ENCODE results near the gene SEC14L6.

SEC14L6 gene

DNA sequence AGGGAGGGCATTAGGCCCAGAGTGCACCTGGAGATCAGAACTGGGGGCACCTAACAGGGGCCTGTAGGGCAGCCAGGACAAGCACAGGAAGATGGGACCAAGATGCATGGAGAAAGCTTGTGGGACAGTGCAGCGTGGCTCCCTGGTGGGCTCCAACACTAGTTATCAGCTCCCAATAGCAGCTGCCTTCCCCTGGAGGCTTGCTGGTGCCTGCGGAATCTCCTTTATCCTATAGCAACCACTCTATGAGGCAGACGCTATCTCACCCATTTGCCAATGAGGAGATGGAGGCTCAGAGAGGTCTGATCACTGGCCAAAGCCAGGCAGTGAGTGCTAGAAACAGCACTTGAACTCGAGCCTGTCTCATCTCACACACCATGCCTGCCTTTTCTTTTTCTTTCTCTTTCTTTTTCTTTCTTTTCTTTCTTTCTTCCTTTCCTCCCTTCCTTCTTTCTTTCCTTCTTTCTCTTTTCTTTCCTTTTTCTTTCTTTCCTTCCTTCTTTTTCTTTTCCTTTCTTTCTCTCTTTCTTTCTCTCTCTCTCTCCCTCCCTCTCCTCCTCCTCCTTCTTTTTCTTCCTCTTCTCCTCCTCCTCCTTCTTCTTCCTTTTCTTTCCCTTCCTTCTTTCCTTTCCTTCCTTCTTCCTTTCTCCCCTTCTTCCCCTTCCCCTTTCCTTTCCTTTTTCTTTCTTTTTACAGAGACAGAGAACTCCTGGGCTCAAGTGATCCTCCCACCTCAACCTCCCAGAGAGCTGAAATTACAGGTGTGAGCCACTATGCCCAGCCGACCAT, 25.0 kb downstream of the SEC14L6 start:
- no peak for TF ChIP-seq CTCF (IDR thresholded peaks at IDR 0.05; ENCODE audit: control insufficient read depth, insufficient read depth, low read depth, low read length, missing control alignments)
- DNase-seq (ENCODE audit: low read depth): no peak
- no peak overlapping the region for H3K4me3 ChIP-seq (ENCODE audit: control insufficient read depth, low read depth, low read length)

DNA sequence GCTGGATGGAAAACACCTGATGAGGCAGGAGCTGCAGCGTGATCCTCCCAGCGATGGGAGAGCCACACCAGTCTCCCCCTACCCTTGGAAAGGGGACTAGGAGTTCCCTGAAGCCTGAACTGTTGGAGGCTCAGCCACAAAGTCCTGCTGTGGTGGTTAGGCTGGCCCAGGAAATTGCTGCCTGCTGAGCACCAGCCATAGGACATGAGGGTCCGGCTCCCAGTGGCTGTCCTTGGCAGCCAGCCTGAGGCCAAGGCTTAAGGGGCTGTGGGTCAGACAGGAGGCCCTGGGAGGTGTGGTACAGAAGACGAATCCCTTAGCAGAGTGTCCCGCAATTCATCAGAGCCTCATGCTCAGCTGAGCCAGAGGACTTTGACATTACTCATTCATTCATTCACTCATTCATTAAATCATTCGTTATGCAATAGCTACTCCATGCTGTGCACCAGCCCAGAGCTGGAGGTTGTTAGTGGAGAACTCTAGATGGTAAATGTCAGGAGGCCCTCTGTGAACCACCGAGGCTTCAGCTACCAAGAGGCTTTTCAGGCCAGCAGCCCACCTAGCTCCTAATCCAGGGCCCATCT, 26.6 kb downstream of the SEC14L6 start:
- no peak for DNase-seq (ENCODE audit: low read depth)
- TF ChIP-seq CTCF (IDR thresholded peaks at IDR 0.05; ENCODE audit: control insufficient read depth, insufficient read depth, low read depth, low read length, missing control alignments): no peak
- no peak overlapping the region for H3K4me3 ChIP-seq (ENCODE audit: control insufficient read depth, low read depth, low read length)

GRCh38 chr22:30516731-30517130, 29.8 kb downstream of the SEC14L6 start:
- no peak overlapping the region for H3K4me3 ChIP-seq (ENCODE audit: control insufficient read depth, low read depth, low read length)
- DNase-seq (ENCODE audit: low read depth): no peak
- TF ChIP-seq CTCF (IDR thresholded peaks at IDR 0.05; ENCODE audit: control insufficient read depth, insufficient read depth, low read depth, low read length, missing control alignments): no peak

DNA sequence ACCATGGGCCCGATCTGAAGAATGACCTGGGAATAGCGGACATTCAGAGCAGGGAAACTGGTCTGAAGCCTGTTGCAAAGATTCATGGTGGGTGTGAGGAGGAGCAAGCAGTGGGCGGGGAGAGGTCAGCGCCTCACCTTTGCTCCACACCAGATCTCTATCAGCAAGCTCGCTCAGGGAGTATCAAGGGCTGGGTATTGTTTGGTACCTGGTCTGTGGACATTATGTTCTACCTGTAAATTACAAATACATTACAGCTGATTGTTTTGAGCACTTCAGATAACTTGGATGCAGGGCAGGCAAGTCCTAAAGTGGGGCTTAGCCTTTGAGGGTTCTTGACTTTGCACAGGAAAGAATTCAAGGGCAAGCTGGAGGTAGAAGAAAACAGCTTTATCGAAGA, 30.3 kb downstream of the SEC14L6 start:
- H3K4me3 ChIP-seq (ENCODE audit: control insufficient read depth, low read depth, low read length): no peak overlapping the region
- DNase-seq (ENCODE audit: low read depth): no peak
- no peak for TF ChIP-seq CTCF (IDR thresholded peaks at IDR 0.05; ENCODE audit: control insufficient read depth, insufficient read depth, low read depth, low read length, missing control alignments)

- no peak overlapping the region for H3K4me3 ChIP-seq (ENCODE audit: control insufficient read depth, low read depth, low read length)
- no peak for DNase-seq (ENCODE audit: low read depth)
- TF ChIP-seq CTCF (IDR thresholded peaks at IDR 0.05; ENCODE audit: control insufficient read depth, insufficient read depth, low read depth, low read length, missing control alignments): no peak
Observed at GRCh38 chr22:30514252-30514651, 32.3 kb downstream of the SEC14L6 start.

DNA sequence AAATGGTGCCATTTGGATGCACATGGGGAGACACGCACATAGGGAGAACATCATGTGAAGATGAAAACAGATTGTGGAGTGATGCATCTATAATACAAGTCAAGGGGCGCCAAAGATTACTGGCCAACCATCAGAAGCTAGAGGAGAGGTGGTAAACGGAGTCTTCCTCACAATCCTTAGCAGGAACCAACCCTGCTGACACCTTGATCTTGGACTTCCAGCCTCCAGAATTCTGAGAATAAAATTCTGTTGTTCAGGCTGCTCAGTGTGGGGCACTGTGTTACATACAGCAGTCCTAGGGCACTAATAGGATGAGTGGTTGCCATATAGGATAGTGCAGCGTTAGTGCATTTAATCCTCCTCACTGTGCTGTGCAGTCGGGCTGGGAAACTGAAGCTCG, 33.1 kb downstream of the SEC14L6 start:
- H3K4me3 ChIP-seq (ENCODE audit: control insufficient read depth, low read depth, low read length): no peak overlapping the region
- DNase-seq (ENCODE audit: low read depth): no peak
- no peak for TF ChIP-seq CTCF (IDR thresholded peaks at IDR 0.05; ENCODE audit: control insufficient read depth, insufficient read depth, low read depth, low read length, missing control alignments)
